ELF-1 (cell line): ENCODE results near the gene FOXK2.
"Not testable (repeated sequence)": the region's sequence is repeated elsewhere in the genome, so short reads cannot be mapped to it uniquely, and the experiment has no call there.

Source experiments
- DNase-seq: peaks from one replicate; pipeline ENCODE4 v3.0.0-alpha.2; 2016; ENCODE audit warnings: low read depth, low spot score

FOXK2 gene

DNA sequence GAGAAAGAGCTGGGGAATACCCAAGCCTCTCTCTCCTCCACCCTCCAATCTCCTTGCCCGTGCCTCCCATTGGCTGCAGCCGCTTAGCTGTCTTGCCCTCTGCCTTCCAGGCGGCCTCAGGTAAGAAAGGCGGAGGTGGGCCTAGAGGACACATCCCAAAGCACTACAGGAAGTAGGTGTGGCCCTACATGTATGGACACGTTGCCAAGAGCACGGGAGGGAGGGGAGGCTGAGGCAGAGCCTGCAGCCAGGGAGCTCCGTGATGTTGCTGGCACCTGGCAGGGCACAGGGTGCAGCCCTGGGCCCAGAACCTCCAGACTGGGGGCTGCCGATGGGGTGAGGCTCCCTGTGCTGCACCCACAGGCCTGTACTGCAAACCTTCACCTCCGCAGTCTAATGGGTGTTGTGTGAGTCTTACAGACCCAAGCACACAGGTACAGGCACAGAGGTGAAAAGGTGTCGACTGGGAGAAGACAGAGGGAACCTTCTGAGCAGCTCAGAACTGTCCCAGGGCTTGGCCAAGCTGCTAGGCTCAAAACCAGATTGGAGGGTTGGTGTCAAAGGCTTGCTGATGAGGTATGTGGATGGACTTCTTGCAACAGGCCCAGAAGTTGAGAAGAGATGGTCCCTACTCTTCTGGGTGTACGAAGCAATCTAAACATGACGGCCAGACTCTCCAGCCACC, 23.5 kb upstream of the FOXK2 start:
- peak; percentile 67 for DNase-seq

DNA sequence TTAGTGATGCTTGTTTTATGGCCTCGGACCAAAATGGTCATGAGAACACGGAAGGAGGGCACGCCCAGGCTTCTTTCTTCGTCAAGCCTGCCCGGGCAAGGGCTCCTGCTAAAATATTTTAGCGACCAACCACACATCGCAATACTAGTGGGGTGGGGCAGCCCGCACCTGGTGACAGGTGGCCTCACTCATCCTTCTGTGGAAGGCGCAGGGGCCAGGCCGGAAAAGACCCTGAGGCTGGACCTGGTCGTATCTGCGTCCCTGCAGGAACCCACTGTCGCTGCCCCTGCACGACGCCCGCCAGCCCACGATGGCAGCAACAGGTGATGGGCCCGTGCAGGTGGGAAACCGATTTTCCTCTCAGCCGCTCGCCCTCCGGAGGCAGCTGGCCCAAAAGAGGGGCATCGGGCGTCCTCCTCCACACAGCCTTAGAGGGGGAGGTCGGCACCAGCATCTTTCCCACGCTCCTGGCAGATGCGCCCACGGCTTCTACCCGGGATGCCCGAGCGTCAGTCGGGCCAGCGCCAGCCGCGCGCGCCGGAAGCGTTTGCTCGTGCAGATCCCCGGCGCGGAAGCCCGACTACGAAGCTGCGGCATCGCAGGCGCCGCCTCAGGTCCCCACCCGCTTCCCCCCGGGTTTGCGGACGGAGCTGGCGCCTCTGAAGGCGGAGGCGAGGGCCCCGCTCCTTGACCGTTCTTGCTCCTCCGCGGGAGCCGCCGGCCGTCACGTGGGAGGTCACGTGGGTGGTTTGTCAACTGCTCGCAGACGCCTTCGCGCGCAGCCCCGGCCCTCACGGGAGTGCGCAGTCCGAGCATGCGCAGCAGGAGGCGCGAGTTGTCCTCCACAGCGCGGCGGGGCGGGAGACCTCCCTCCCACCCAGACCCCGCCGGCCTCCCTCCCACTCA, 22.8 kb upstream of the FOXK2 start:
- DNase-seq = peak; percentile 90

DNA sequence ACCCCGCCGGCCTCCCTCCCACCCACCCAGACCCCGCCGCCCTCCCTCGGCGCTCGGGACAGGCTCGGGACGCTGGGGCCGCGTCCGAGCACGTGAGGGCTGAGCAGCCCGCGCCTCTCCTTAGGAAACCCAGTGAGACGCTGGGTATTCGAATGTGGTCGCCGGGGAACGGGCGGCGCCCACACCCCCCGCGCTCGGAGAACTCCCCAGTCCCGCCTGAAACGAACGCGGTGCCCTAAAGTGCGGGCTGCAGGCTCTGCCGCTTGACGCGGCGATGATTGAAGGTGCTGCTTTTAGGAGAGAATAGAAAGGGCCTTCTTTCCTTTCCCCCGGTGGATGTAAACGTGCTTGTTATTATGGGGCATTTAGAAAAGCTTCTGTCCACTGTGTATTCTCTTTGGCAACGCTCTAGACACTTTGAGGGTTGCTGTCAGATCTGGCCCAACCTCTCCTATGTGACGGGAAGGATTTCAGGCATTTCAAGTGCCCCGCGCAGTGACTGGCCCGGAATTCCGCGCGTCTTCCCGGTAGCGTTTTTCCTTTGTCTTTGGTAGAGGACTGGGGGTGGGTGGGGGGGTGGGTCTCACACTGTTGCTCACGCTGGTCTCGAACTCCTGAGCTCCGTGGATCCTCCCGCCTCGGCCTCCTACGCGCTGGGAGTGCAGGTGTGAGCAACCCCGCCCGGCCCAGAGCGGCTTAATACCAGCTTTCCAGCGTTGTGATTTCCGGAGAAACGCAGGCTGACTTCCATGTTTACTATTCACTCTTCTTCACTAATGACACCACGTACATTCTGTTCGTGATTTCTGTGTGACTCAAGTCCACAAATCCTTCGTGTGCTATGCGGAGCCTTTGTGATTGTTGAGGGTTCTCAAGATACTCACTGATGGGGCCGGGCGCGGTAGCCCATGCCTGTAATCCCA, 21.8 kb upstream of the FOXK2 start:
- DNase-seq = peak; percentile 66

DNA sequence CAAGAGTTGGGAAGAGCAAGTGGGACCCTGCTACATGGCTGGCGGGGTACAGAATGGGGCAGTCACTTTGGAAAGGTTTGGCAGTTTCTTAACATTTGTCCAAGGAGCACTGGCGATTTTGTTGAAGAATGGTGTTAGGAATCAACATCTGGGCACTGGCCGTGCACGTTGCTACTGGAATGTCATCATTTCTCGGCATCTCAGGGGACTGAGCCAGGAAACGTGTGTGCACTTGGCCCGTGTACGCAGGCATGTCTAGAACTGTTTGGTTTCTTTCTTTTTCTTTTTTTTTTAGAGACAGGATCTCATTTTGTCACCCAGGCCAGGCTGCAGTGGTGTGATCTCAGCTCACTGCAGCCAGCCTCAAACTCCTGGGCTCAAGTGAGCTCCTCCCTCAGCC, 17.3 kb upstream of the FOXK2 start:
- no peak for DNase-seq

DNA sequence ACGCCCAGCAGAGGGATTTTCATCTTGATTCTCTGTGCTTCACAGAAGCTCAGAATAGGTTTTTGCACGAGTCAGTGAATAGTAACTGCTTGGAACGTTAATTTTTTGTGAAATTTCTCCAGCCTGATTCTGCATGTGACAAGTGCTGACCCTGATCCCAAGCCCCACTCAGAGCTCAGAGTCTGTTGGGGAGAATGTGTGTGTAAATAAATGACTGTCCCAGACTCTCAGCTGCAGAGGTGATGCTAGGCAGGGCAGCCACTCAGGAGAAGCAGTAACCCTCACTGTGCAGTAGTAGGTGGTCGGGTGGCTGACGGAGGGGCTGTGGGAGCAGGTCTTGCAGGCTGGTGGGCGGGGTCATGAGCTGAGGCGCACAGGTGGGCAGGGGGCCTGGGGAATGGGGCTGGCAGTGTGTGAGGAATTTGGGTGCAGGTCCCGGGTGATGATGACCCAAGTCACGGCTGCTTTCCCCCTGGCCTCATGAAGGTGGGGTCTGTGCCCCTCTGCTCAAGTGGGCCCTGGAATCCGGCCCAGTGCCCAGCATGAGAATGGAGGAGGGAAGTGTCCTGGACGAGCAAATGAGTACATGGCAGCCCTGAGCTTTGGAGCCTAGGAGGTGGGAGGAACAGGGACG, 16.3 kb upstream of the FOXK2 start:
- DNase-seq = no peak

DNA sequence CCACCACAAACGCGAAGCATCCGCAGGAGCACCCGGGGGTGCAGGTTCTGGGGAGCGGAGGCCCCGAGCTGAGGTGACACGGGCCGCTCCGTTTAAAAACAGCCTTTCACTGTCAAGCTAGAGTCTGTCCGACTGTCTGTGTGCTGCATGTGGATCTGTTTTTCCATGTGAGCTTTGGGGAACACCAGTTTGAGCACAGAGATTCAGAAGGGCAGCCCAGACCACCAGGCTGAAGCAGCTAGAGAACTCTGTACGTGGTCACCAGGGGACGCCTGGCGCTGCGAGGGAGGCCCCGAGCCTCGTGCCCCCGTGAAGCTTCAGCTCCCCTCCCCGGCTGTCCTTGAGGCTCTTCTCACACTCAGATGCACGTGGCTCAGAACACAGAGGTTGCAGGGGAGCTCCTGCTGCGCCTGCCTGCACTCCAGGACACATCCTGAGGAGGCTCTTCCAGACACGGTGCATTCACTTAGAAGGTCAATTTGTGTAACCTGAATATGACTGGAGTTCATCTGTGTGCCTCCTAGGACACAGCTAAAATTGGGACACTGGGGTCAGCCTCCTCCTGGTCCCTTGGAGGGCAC, 15.7 kb upstream of the FOXK2 start:
- no peak for DNase-seq

DNA sequence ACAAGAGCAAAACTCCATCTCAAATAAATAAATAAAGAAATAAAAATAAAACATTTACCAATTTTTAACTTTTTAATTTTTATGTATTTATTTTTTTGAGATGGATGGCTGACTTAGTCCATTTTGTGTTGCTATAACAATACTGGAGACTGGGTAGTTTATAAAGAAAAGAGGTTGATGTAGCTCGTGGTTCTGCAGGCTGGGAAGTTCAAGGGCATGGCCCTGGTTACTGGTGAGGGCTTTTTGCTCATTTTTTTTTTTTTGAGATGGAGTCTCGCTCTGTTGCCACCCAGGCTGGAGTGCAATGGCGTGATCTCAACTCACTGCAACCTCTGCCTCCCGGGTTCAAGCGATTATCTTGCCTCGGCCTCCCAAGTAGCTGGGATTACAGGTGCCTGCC, 14.2 kb upstream of the FOXK2 start:
- DNase-seq = no peak

DNA sequence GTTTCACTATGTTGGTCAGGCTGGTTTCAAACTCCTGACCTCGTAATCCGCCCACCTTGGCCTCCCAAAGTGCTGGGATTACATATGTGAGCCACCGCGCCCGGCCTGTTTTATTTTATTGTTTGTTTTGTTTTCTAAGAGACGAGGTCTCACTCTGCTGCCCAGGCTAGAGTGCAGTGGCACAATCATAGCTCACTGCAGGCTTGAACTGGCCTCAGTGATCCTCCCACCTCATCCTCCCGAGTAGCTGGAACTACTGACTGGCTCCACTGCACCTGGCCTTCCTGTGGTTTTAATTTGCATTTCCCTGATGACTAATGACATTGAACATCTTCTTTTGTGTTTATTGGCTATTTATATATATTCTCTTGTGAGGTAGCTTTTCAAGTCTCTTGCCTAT, 13.1 kb upstream of the FOXK2 start:
- DNase-seq = not testable (repeated sequence)

DNA sequence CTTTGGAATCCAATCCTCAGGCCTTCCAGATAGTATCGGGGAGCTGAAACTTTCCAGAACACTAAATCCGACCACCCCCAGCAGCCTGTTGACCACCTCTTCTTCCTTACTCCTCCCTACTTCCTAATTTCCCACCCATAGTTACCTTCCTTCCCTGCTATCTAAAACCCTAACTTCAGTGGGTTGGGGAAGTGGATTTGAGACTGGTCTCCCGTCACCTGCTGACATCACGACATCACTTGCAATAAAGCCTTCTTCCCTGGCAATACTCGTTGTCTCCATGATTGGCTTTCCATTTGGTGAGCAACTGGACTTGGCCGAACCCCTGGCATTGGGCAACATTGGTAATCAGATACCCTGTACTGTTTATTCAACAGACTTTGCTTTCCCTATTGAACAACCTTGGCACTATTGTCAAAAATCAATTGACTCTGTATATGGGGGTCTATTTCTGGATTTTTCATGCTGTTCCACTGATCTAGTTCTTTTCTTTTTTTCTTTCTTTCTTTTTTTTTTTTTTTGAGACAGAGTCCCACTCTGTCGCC, 11.8 kb upstream of the FOXK2 start:
- no peak for DNase-seq

DNA sequence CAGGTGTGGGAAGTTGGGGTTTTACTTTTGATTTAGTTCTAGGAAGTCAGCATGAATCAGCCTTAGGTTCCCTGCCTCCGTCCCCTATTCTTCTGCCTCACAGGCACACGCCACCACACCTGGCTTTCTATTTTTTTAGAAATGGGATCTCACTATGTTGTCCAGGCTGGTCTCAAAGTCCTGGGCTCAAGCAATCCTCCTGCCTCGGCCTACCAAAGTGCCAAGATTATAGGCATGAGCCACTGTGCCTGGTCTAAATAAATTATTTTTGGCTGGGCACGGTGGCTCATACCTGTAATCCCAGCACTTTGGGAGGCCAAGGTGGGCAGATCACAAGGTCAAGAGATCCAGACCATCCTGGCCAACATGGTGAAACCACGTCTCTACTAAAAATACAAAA, 7.9 kb upstream of the FOXK2 start:
- DNase-seq = not testable (repeated sequence)

DNA sequence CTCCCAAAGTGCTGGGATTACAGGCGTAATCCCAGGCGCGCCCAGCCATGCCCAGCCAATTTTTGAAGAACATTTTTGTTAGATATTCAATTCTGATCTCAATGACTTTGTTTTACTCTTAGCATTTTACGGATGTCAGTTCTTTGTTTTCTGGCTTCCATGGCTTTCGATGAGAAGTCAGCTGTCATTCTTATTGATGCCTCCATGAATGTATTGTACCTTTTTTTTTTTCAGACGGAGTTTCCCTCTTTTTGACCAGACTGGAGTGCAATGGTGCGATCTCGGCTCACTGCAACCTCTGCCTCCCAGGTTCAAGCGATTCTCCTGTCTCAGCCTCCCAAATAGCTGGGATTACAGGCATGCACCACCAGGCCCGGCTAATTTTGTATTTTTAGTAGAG, 5.7 kb upstream of the FOXK2 start:
- not testable (repeated sequence) for DNase-seq

DNA sequence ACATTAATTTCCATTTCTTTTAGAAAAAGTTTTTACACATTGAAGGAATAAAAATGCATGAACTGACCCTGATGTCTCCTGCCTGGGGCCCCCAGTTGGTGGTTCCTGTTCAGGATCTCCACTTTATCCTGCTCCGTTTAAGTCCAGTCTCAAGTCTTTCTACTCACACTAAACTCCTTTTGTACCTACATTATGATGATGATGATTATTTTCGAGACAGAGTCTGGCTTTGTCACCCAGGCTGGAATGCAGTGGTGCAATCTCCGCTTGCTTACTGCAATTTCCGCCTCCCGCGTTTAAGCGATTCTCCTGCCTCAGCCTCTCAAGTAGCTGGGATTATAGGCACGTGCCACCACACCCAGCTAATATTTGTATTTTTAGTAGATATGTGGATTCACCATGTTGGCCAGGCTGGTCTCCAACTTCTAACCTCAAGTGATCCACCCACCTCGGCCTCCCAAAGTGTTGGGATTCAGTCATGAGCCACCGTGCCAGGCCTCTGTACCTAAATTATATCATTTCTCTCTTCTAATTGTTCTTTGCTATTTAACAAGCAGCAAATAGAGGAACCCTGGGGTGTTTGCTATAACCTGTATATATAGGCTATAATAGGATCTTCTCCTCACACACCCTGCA, 2.2 kb upstream of the FOXK2 start:
- DNase-seq = no peak

DNA sequence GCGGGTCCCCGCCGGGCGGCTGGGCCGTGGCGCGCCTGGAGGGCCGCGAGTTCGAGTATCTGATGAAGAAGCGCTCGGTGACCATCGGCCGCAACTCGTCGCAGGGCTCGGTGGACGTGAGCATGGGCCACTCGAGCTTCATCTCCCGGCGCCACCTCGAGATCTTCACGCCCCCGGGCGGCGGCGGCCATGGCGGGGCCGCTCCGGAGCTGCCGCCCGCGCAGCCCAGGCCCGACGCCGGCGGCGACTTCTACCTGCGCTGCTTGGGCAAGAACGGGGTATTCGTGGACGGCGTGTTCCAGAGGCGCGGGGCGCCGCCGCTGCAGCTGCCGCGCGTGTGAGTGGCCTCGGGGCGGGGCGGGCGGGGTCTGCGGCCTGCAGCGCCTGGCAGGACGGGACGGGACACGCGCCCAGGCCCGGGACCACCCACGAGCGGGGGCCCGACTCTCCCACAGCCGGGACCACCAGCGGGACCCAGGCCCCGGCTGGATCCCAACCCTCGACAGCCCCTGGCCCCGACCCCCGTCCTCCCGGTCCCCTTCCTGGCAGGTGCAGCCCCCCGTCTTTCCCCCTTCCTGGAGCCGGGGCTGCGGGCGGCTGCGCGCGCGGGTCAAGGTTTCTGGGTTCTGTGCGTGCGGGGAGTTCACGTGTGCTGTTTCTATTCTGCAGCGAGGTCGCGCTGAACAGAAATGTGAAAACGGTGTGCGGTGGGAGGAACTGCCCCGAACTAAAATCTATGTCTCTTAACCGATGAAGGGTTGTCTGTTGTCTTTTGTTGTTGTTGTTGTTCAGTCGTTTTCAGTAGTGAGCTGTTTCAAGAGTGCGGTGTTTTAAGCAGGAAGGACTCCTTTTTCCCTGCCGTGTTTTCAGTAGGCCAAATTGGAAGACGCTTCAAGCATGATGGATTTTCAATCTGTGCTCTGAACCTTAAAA, 705 bp downstream of the FOXK2 start:
- DNase-seq = peak; percentile 27

DNA sequence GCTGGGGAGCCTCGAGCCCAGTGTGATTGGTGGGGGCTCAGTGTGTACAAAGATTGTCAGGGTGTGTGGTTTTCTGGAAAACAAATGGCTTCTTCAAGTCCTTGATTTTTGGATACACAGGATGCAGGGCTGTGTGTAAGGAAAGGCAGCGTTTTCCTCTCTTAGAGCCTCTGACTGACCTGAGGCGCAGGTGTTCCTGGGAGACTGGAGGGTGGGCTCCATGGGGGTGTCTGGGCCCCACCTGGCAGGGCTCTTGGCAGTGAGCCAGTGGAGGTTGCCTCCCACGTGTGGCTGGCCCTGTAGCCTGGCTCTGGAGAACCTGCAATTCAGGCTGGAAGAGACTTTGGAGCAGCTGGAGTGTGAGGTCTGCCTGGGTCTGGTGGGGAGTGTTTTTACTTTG, 5.0 kb downstream of the FOXK2 start:
- no peak for DNase-seq

DNA sequence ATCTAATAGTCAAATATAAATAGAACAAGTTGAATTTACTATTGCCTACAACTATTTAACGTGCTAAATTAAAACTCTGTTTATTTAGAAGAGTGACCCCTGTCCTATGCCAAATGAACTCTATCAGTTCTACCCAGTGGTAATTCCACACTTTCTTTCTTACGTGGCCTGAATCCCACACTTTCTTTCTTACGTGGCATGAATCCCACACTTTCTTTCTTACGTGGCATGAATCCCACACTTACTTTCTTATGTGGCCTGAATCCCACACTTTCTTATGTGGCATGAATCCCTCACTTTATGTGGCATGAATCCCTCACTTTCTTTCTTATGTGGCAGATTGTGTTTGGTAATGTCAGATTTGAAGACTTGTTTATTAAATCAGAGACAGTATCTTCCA, 6.2 kb downstream of the FOXK2 start:
- no peak for DNase-seq

DNA sequence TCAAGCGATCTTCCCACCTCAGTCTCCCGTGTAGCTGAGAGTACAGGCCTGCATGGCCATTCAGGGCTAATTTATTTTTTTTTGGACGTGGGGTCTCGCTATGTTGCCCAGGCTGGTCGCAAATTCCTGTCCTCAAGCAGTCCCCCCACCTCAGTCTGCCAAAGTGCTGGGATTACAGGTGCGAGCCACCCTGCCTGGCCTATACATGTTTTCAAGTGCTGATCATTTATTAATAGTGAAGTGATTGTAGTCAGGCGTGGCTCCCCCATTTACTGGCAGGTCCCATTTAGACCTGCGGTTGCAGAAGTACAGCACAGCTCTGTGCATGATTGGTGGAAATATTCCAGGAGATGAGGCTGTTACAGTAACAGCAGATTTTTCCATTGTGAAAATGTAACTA, 8.4 kb downstream of the FOXK2 start:
- no peak for DNase-seq

DNA sequence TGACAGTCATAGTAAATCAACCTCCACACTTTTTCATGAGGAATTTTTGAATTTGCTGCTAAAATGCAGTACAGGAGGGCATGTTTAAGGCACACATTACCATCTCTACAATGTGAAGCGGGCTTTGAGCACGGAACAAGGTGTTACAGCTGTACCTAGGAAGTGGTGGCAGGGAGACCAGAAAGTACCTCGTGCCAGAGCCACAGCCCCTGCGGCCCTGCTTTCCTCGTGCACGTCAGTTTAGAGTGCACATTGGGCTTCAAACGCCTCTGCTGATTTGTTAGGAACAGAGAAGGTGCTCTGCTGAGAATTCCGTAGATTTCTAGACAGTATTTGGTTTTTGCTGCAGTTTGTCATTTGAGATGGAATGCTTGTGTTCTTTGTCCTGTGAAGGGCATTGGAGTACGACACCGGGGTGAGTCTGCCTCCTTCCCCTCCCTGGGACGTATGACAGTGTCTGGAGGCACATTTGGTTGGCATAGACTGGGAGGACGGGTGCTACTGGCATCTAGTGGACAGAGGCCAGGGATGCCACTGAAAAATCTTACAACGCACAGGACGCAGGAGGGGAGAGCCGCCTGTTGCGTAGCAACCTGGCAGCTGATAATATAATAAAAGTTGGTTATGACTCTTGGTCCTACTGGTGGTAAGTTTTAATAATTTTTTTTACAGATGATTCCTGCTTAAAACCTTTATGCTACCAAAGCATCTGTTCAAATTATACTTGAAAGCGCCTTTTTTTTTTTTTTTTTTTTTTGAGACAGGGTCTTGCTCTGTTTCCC, 9.1 kb downstream of the FOXK2 start:
- peak; percentile 63 for DNase-seq

DNA sequence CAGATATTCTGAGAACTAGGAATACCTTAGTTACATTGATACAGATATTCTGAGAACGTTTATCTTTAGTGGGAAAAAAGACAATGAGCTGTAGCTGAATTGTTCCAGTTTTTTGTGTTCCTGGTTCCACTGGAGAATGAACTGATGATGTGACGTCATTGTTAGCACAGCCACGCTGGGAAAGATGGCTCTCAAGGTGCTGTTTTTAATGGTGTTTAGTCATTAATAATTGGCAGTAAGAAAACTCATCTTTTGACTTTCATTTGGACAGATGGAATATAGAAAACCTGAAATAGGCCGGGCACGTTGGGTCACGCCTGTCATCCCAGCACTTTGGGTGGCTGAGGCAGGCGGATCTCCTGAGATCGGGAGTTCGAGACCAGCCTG, 10.4 kb downstream of the FOXK2 start:
- no peak for DNase-seq
